ENCODE data around the gene C1QTNF1.

DNA sequence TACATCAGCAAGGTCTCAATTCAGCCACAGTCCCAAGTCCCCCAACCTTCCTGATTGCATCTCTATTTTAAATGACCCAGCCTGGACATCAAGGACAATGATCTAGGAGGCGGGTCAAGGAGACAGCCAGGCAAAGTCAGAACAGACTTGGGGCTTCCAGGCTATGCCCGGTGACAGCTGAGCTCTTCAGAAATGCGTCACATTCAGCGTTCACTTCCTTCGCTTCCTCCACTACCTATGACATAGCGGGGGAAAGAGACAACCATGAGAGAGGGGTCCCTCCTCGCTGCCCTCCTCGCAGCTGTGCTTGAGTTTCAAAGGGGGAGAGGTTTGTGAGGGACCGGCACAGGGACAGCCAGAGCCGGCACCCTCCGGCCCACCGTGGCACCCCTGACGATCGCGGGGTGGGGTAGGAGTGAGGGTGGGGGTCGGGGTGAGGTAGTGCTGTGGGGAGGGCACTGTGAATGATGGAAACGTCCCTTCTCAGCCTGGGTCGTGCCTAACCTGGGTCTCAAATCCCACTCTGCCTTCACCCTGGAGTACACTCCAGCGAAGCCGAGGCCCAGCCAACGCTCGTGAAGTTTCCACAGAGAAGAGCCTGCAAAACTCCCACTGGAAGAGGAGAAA is 31.9 kb upstream of the C1QTNF1 start:
- TF ChIP-seq, protein P1, sequence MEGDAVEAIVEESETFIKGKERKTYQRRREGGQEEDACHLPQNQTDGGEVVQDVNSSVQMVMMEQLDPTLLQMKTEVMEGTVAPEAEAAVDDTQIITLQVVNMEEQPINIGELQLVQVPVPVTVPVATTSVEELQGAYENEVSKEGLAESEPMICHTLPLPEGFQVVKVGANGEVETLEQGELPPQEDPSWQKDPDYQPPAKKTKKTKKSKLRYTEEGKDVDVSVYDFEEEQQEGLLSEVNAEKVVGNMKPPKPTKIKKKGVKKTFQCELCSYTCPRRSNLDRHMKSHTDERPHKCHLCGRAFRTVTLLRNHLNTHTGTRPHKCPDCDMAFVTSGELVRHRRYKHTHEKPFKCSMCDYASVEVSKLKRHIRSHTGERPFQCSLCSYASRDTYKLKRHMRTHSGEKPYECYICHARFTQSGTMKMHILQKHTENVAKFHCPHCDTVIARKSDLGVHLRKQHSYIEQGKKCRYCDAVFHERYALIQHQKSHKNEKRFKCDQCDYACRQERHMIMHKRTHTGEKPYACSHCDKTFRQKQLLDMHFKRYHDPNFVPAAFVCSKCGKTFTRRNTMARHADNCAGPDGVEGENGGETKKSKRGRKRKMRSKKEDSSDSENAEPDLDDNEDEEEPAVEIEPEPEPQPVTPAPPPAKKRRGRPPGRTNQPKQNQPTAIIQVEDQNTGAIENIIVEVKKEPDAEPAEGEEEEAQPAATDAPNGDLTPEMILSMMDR (IDR thresholded peaks at IDR 0.05; ENCODE audit: extremely low read depth in 1 of 2, insufficient read depth in 1 of 2, low read depth in 1 of 2, low read length in 2 of 2), result no peak
- TF ChIP-seq POLR2AphosphoS5 (IDR thresholded peaks at IDR 0.05; ENCODE audit: insufficient read depth, low read depth, low read length) (no peak), MYC (IDR thresholded peaks at IDR 0.05; ENCODE audit: low read depth, low read length) (no peak), POLR2A (IDR thresholded peaks at IDR 0.05; ENCODE audit: low read depth, low read length) (no peak), EZH2 (IDR thresholded peaks at IDR 0.05; ENCODE audit: borderline replicate concordance, low read depth, low read length, severe bottlenecking) (no peak), JUN (IDR thresholded peaks at IDR 0.05; ENCODE audit: borderline replicate concordance, insufficient read depth, insufficient read length, low read depth) (no peak), GATA2 (IDR thresholded peaks at IDR 0.05; ENCODE audit: insufficient read depth, insufficient read length, low read depth, low read length) (no peak)
